ENCODE results near the gene PSTPIP2. TPM values are rescaled to one million over a fixed set of nuclear protein-coding genes. Genes with fewer than 3 reads are reported as not detected.
"Not testable (repeated sequence)": the region's sequence is repeated elsewhere in the genome, so short reads cannot be mapped to it uniquely, and the experiment has no call there.

PSTPIP2 gene
- total and polyA plus RNA-seq, 2 donors (not counting 1 experiment from before 2014, with no cell fraction given) = 0.42 to 0.76 TPM

DNA sequence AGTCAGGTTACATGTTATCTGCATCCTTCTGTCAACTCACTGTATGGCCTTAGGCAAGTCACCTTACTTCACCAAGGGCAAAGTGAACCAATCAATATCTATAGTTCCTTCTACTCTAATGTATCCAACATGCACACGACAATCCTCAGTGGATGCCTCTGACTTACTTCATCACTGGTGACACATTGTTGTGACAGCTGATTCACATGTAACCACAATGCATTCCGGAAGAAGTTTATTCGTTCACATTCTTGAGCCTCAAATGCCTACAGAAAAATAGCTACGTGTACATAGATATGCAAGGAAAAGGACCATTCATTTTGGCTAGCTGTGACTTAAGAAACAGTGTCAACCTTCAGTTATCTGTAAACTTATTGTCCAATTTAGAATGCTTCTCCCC lies 78.6 kb downstream of the PSTPIP2 start:
- Mint-ChIP-seq H3K4me1 (peaks cover 7% of the 10 kb centered on the region), H3K27me3 (peaks cover 12% of the 10 kb centered on the region), H3K4me3 (no peak overlapping the region), H3K27ac (no peak overlapping the region), H3K9me3 (ENCODE audit: insufficient read depth) (no peaks in the 10 kb centered on the region)
- no peaks in the 10 kb centered on the region for H3K36me3 ChIP-seq (replicated peaks in 1 of 2; ENCODE audit: control extremely low read depth in 1 of 2, control insufficient read depth in 1 of 2, extremely low read depth in 1 of 2, insufficient read depth in 2 of 2, low read length in 1 of 2)
- DNase-seq (no peak), ATAC-seq (ENCODE audit: low read depth) (no peak)
- H2AFZ ChIP-seq (ENCODE audit: insufficient read depth, low read depth, low read length, poor library complexity, severe bottlenecking) = no peak overlapping the region
- peaks cover 0 to 8% of the 10 kb centered on the region in 2 donors for H3K4me1 ChIP-seq (ENCODE audit: control insufficient read depth in 2 of 2, insufficient read depth in 2 of 2, low read length in 2 of 2)
- H3K27me3 ChIP-seq (replicated peaks in 1 of 4; ENCODE audit: control extremely low read depth in 1 of 4, control insufficient read depth in 3 of 4, insufficient read depth in 4 of 4, low read length in 3 of 4) = no peaks in the 10 kb centered on the region
- H3K4me3 ChIP-seq (ENCODE audit: control extremely low read depth in 1 of 5, extremely low read depth in 1 of 5, insufficient read depth in 1 of 5, low read depth in 2 of 5, low read length in 4 of 5) = no peak overlapping the region
- intact Hi-C loops (cut with micrococcal nuclease) = no loop called here
- H4K20me1 ChIP-seq (ENCODE audit: control insufficient read depth, insufficient read depth, low read length, poor library complexity, severe bottlenecking) = no peaks in the 10 kb centered on the region
- H3K27ac ChIP-seq (ENCODE audit: low read length in 2 of 2) = no peak overlapping the region
- CTCF ChIA-PET = no interaction called here
- TF ChIP-seq CTCF (IDR thresholded peaks at IDR 0.05) (no peak), EZH2 (IDR thresholded peaks at IDR 0.05; ENCODE audit: borderline replicate concordance, insufficient read depth, low read depth, low read length, poor library complexity, severe bottlenecking) (no peak)
- H3K79me2 ChIP-seq (ENCODE audit: control insufficient read depth, insufficient read depth, low read length) = no peaks in the 10 kb centered on the region
- no peak overlapping the region for H3K4me2 ChIP-seq (replicated peaks; ENCODE audit: low read depth, low read length, poor library complexity, severe bottlenecking)
- H3K9me3 ChIP-seq (ENCODE audit: control extremely low read depth in 1 of 3, control insufficient read depth in 2 of 3, insufficient read depth in 1 of 3, low read length in 2 of 3) = peaks cover 0 to 2% (median 0%) of the 10 kb centered on the region in 3 donors
- 97% methylated on average over 3 of the region's 4 CpGs for WGBS (ENCODE audit: insufficient coverage)
- H3K9ac ChIP-seq (ENCODE audit: low read length) = no peak overlapping the region
- POLR2A ChIA-PET = no interaction called here

DNA sequence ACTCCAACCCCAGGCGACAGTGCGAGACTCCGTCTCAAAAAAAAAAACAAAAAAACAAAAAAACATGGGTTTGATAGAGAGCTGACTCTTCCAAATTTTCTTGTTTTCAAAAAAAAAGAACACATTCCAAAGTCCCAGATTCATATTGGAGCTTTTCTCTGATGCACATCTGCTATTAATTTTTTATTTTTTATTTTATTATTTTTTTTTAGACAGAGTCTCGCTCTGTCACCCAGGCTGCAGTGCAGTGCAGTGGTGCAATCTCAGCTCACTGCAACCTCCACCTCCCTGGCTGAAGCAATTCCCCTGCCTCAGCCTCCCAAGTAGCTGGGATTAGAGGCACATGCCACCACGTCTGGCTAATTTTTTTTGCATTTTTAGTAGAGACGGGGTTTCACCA lies 79.5 kb downstream of the PSTPIP2 start:
- WGBS (ENCODE audit: insufficient coverage) = 93% methylated on average over 3 of the region's 6 CpGs
- H3K4me2 ChIP-seq (replicated peaks; ENCODE audit: low read depth, low read length, poor library complexity, severe bottlenecking); H3K27me3 ChIP-seq (replicated peaks in 1 of 4; ENCODE audit: control extremely low read depth in 1 of 4, control insufficient read depth in 3 of 4, insufficient read depth in 4 of 4, low read length in 3 of 4); H3K9me3 Mint-ChIP-seq (ENCODE audit: insufficient read depth); H3K27ac ChIP-seq (ENCODE audit: low read length in 2 of 2); H3K79me2 ChIP-seq (ENCODE audit: control insufficient read depth, insufficient read depth, low read length); DNase-seq; H3K27ac Mint-ChIP-seq; ATAC-seq (ENCODE audit: low read depth); H3K36me3 ChIP-seq (replicated peaks in 1 of 2; ENCODE audit: control extremely low read depth in 1 of 2, control insufficient read depth in 1 of 2, extremely low read depth in 1 of 2, insufficient read depth in 2 of 2, low read length in 1 of 2); POLR2A ChIA-PET; CTCF ChIA-PET; intact Hi-C loops (cut with micrococcal nuclease); H3K4me1 Mint-ChIP-seq; H3K4me1 ChIP-seq (ENCODE audit: control insufficient read depth in 2 of 2, insufficient read depth in 2 of 2, low read length in 2 of 2); H4K20me1 ChIP-seq (ENCODE audit: control insufficient read depth, insufficient read depth, low read length, poor library complexity, severe bottlenecking); H3K9ac ChIP-seq (ENCODE audit: low read length); H3K4me3 Mint-ChIP-seq; H3K9me3 ChIP-seq (ENCODE audit: control extremely low read depth in 1 of 3, control insufficient read depth in 2 of 3, insufficient read depth in 1 of 3, low read length in 2 of 3); H2AFZ ChIP-seq (ENCODE audit: insufficient read depth, low read depth, low read length, poor library complexity, severe bottlenecking); H3K4me3 ChIP-seq (ENCODE audit: control extremely low read depth in 1 of 5, extremely low read depth in 1 of 5, insufficient read depth in 1 of 5, low read depth in 2 of 5, low read length in 4 of 5): not testable (repeated sequence)
- H3K27me3 Mint-ChIP-seq = peaks cover 12% of the 10 kb centered on the region

All from B cell (primary cell).